GM19035 (cell line): ENCODE results near the gene CYB561A3.

ENCODE experiments used
- ATAC-seq: cut with Tn5 transposase; IDR thresholded peaks from one replicate; pipeline ENCODE4 v1.9.1; 2021; ENCODE audit not compliant: unreplicated experiment

Gene CYB561A3

GRCh38 chr11:61329871-61330270, 31.8 kb downstream of the CYB561A3 start:
- ATAC-seq, result no peak

- no peak for ATAC-seq
Observed at GRCh38 chr11:61328351-61328750, 33.3 kb downstream of the CYB561A3 start.

DNA sequence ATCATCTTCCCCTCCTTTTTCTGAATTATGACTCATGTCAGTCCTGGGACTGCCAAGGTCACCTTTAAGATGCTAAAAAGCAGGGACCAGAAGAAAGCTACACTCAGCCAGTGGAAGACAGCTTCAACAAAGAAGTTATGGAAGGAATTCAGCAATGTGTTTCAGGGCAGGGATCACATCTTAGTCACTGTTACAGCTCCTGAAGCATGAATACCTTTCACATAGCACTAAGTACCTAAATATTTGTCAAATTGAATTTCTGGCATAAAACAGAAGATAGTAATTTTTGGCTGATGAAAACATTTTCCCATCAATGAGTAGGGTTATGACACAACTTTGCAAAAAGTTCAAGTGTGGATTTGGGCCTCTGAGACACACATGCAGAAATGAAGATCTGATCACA, 34.0 kb downstream of the CYB561A3 start:
- no peak for ATAC-seq

- ATAC-seq, result no peak
Observed at GRCh38 chr11:61325649-61326414, 35.9 kb downstream of the CYB561A3 start.

GRCh38 chr11:61315260-61315659, 46.4 kb downstream of the CYB561A3 start:
- ATAC-seq, result no peak

GRCh38 chr11:61310749-61311148, 50.9 kb downstream of the CYB561A3 start:
- no peak for ATAC-seq

GRCh38 chr11:61309739-61310138, 51.9 kb downstream of the CYB561A3 start:
- no peak for ATAC-seq

DNA sequence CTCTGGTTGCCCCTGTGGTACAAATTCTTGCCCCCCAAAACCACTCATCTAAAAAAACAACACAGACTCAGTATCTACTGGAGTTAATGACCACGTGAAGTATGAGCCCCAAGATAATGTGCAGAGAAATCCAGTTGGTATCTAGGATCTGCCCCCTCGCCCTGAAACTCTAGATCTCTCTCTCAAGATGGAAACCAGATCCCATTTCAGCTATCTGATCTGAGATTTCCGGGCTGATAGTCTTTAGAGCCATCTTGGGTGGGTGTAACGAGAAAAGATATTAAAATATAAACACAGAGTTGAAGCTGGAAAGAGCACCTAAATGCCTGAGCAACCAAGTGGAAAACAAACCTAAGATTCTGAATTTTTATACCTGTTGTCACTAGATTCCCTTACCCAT, 52.5 kb downstream of the CYB561A3 start:
- no peak for ATAC-seq

- no peak for ATAC-seq
Observed at GRCh38 chr11:61307354-61307753, 54.3 kb downstream of the CYB561A3 start.

DNA sequence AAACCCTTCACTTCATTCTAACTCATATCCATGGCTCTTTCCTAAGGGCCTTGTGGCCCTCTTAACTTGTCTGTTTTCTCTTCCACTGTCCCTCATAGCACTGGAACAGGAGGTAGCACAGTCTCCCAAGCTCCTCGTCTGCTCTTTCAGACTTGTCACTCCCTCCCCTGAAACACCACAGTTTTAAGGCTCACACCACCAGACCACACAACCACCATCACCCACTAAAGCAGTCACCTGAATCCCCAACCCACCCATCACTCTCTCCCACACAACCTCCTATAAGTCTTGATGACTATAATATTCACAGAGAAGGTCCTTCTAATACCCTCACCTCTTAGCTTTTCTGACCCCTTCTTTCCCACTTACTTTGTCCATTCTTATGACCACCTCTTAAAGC, 55.5 kb downstream of the CYB561A3 start:
- no peak for ATAC-seq

DNA sequence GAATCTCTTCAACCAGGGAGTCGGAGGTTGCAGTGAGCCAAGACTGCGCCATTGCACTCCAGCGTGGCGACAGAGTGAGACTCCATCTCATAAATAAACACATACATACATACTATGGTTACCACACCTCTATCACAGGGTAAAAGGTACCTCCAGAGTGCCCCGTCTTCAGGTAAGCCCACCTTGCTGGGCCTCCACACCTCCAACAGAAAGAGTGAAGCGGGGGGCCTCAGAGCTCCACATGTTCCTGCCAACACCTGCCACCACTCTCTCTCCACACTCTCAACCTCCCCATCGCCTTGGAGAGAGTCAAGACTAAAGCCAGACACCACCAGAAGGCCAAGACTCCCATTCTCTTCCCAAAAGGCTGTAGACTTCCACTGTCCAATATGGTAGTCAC, 56.3 kb downstream of the CYB561A3 start:
- ATAC-seq, result no peak

- no peak for ATAC-seq
Observed at GRCh38 chr11:61303725-61304124, 58.0 kb downstream of the CYB561A3 start.

DNA sequence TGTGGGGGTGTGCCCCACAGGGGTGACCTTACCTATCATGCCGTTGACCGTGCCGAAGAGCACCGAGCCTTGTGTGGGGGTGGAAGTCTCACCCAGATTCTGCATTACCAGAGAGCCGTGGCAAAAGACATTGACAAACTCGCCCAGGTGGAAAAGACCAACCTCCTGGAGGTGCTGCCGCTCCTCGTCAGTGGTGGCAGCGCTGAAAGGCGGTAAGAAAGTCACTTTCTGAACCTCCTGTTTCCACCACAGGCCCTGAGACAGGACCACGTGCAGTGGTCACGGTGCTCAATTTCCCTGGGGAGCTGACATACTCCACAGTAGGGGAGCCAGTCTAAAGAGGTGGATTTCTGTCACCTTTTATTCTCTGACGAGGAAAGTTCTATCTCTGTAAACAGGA, 59.1 kb downstream of the CYB561A3 start:
- ATAC-seq, result no peak
